LHCN-M2 (cell line): Measurements from ENCODE around the gene MCM5. TPM values are rescaled to one million over a fixed set of nuclear protein-coding genes. Genes with fewer than 3 reads are reported as not detected.
"Not testable (repeated sequence)": the region's sequence is repeated elsewhere in the genome, so short reads cannot be mapped to it uniquely, and the experiment has no call there.

Experiments
- DNase-seq: peaks from one replicate; pipeline ENCODE4 v3.0.0-alpha.2; 2012; ENCODE audit warnings: low read depth
- total RNA-seq: library from RNA; depleted of rRNA; stranded (reverse); fragments of >200 nt; gene quantifications from 2 replicates; pipeline ENCODE4 v1.2.3, GENCODE V29; 2014

MCM5 gene
- total RNA-seq, 1 experiment from 2014 or later = 100 TPM

- DNase-seq = no peak
Observed at GRCh38 chr22:35378621-35379020, 21.3 kb upstream of the MCM5 start.

DNA sequence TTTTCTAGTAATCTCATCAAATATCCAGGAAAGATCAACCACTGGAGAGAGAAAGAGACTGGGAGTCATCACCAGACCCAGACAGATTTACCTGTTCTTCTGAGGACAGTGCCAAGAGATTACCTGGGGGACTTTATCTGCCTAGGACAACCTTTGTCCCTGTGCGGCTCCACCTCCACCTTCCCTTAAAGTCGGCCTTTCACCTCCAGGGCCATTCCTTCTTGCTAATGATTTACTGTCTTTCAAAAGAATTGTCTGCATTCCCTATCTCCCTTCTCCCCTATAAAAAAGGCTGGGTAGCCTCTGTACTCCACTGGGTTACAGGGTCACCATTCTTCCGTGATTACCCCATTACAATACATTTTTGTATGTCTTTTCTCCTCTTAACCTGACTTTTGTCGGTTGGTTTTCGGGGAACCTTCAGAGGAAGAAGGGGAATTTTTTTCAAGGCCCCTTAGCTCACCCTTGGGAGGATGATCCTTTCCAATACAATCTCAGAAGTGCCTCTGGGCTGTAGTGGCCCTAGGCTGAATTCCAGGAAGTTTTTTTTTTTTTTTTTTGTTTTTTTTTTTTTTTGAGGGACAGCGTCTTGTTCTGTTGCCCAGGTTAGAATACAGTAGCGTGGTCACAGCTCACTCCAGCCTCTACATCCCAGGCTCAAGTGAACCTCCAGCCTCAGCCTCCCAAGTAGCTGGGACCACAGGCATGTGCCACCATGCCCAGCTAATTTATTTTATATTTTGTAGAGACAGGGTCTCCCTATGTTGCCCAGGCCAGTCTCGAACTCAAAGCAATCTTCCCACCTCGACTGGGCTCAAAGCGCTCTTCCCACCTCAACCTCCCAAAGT lies 20.6 kb upstream of the MCM5 start:
- DNase-seq = no peak

DNA sequence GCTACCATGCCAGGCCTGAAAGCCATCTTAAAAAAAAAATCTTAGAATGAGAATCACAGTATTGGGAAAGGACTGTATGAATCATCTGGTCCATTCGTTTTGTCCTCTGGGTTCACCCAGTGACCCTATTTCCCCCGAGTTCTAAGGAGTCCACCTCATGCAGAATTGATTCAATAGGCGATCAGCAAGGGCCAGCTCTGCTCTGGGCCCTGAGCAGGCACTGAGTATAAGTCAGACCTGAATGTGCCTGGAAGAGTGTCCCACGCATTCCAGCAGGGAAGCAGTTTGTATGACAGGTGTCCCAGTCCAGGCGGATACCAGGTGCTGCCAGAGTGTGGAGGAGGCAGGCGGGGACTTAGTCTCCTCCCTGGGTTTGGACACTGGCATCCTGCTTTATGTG lies 19.9 kb upstream of the MCM5 start:
- peak; percentile 44 for DNase-seq

DNA sequence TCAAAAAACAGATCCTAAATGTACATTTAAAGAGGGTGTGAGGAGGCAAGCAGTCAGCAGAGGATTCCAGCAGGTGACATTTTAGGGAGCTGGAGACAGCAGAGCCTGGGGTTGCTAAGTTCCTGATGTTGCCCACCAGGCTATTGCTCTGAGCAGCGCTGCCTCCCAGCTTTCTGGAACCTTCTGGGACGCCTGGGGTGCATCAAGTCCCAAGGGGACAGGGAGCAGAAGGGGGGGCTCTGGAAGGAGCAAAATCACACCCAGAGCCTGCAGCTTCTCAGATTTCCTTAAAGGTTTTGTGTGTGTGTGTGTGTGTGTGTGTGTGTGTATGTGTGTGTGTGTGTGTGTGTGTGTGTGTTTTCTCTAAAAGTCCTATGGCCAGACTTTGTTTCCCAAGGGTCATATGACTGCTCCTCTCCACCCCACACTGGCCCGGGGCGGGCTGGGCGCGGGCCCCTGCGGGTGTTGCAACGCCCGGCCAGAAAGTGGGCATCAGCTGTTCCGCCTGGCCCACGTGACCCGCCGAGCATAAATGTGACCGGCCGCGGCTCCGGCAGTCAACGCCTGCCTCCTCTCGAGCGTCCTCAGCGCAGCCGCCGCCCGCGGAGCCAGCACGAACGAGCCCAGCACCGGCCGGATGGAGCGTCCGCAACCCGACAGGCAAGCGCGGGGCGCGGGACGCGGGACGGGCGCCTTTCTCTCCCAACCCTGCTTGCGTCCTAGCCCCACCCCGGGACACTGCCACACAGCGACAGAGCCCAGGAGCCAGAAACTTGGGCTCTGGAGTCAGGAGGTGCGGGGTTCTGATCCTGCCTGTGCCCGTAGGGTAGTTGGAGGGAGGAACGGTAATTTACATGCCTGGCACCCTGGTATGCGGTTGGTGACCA lies 19.2 kb upstream of the MCM5 start, which contains the start of gene HMOX1:
Gene HMOX1, plus strand, starts transcription at position 560 of the 887 bp plus-strand sequence. Its CDS starts 78 bp downstream, at position 638.
- DNase-seq = peak; percentile 90

DNA sequence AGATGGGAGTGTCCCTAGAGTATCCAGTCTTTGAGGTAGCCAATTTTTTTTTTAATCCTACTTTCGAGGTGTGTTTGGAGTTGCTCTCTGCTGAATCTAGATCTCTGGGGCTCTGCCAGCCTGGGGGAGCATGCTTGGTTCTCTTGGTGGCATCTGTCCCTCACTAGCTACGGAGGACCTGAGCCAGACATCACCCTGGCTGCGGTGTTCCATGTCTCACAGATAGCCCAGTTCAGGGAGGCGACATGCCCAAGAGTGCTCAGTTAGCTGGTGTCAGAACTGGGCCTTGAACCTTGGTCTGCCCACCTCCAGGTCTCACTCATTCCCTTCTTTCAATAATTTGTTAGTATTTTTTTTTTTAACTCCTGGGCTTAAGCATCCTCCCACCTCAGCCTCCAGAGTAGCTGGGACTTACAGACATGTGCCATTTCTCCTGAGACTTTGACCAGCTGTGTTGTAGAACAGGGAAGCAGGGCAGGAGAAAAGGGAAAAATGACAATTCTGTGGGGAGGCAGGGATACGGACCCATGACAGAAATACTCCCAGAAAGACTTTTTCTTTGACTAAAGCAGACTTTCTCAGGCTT lies 18.4 kb upstream of the MCM5 start:
- DNase-seq = no peak

GRCh38 chr22:35383679-35384071 lies 16.3 kb upstream of the MCM5 start:
- no peak for DNase-seq

DNA sequence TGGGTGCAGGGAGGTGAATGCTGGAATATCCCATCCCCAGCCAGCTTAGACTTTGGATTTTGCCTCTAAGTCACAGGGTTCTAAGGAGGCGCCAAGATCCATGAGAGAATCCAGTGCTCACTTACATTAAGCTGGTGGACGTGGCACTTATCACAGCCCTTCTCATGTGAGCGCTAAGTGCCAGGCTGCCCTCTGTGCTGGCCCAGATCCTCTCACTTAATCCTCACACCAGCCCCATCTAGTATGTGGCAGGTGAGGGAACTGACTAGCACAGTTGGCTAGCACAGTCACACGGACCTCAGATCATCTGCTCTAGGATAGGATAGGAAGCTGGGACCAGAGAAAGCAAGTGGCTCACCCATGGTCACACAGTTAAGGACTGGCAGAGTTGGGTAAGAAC lies 15.4 kb upstream of the MCM5 start:
- DNase-seq = no peak

- DNase-seq = no peak
Observed at GRCh38 chr22:35384975-35385588, 14.9 kb upstream of the MCM5 start.

- no peak for DNase-seq
Observed at GRCh38 chr22:35386670-35387288, 13.2 kb upstream of the MCM5 start.

- no peak for DNase-seq
Observed at GRCh38 chr22:35390933-35391332, 9.0 kb upstream of the MCM5 start.

DNA sequence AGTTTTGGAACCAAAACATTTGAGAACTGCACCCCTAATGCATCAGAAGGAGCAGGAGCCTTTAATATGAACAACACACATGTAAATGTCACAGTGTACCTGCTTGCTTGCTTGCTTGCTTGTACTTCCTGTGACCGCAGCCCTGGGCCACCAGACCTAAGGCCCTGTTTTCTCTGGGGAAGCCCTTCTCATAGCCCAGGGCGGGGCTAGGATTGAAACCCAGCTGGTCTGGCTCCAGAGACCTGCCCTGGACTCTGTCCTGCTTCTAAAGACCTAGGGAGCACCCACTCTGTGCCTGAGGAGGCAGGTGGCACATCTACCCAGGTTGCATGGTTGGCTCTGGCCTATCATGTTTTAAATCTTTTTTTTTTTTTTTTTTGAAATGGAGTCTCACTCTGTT lies 7.6 kb upstream of the MCM5 start:
- DNase-seq = no peak

- no peak for DNase-seq
Observed at GRCh38 chr22:35393116-35394010, 6.6 kb upstream of the MCM5 start.

- DNase-seq = no peak
Observed at GRCh38 chr22:35394011-35394312, 6.0 kb upstream of the MCM5 start.

GRCh38 chr22:35394810-35395563 lies 5.0 kb upstream of the MCM5 start:
- no peak for DNase-seq

DNA sequence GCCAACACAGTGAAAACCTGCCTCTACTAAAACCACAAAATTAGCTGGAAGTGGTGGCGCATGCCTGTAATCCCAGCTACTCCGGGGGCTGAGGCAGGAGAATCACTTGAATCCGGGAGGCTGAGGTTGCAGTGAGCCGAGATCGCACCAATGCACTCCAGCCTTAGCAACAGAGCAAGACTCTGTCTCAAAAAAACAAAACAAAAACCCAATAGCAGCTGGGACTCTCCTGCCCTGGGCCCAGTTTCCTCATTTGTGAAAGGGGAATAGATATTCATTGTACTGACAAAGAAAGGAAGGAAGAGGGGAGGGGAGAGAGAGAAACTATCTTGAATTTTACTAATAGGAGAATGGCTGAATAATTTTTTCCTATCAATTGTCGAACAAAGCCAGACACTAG lies 3.3 kb upstream of the MCM5 start:
- DNase-seq = not testable (repeated sequence)

DNA sequence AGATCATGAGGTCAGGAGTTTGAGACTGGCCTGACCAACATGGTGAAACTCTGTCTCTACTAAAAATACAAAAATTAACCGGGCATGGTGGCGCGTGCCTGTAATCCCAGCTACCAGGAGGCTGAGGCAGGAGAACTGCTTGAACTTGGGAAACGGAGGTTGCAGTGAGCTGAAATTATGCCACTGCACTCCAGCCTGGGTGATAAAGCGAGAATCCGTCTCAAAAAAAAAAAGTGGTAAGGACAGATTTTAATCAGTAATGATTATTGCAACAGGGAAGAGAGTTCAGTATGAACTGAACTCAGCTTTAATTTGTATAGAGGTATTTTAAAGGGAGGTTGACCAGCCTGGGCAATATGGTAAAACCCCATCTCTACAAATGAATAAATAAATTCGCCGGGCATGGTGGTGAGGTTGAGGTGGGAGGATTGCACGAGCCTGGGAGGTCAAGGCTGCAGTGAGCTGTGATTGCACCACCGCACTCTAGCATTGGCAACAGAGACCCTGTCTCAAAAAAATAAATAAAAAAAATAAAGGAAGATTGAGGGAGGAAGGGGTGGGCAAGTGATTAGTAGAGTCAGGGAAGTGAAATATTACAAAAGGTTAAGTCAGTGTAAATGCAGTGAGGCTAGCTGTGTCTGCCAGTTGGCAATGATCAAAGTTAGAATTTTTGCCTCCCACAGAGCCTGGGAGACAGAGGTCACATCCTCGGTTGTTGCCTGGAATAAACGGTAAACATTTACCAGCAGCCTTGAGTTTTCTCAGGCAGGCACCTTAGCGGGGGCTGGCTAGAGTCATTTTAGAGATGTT lies 2.6 kb upstream of the MCM5 start:
- DNase-seq = peak; percentile 72

GRCh38 chr22:35398591-35398973 lies 1.4 kb upstream of the MCM5 start:
- no peak for DNase-seq

DNA sequence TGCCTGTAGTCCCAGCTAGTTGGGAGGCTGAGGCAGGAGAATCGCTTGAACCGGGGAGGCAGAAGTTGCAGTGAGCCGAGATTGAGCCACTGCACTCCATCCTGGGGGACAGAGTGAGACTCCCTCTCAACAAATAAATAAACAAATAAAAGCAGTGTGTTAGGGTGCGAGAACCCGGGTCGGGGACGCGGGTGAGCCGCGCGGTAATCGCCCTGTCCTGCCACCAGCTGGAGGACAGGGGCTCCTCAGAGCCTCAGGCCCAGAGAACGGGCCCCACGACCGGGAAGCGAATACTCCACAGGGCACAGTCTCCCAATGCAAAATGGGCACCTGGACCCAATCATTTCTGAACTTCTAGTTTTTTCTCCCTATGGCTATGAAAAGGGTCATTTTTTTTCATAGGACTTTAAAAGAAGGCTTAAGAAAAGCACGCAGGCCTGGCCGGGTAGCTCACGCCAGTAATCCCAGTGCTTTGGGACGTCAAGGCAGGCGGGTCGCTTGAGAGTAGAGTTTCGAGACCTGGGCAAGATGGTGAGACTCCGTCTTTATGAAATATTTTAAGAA lies 744 bp upstream of the MCM5 start:
- DNase-seq = no peak

- no peak for DNase-seq
Observed at GRCh38 chr22:35400501-35400790, 506 bp downstream of the MCM5 start.
